Endothelial cell of umbilical vein (primary cell): ENCODE results near the gene TIAM1. TPM values are rescaled to one million over a fixed set of nuclear protein-coding genes. Genes with fewer than 3 reads are reported as not detected.

ENCODE experiments used
- BruUV-seq: library from RNA; stranded (reverse); fragments of 400-500 nt; replicated peaks from 2 replicates; lab custom pipeline; 2021; lab: Mats Ljungman, UMichigan
- CTCF ChIA-PET: fragments of 300-600, 350-600 bp; sonication (Branson Sonifier 250); formaldehyde crosslinking; loops from one replicate; lab custom pipeline; 2021; ENCODE audit warnings: antibody characterized with exemption, inconsistent platforms; lab: Charles Lee
- POLR2A ChIA-PET: fragments of 300-600, 350-600 bp; sonication (Branson Sonifier 250); formaldehyde crosslinking; loops from one replicate; lab custom pipeline; 2021; ENCODE audit warnings: antibody characterized with exemption, inconsistent platforms; lab: Charles Lee
- DNase-seq: peaks from one replicate; pipeline ENCODE4 v3.0.0-alpha.2; 2011; ENCODE audit warnings: low read depth, low spot score
- FAIRE-seq: peaks from 2 replicates; lab custom pipeline; 2011; peaks lifted over from hg19 to GRCh38; lab: Jason Lieb, UNC
- H2AFZ ChIP-seq: 2 replicates; pipeline ENCODE4 v1.6.0; 2012; ENCODE audit warnings: low read depth, low read length, control low read depth, inconsistent platforms
- H3K27ac ChIP-seq: 2 replicates; pipeline ENCODE4 v1.5.1; 2011; ENCODE audit warnings: low read depth, mild to moderate bottlenecking, control low read depth, low read length, moderate library complexity; ENCODE audit not compliant: insufficient read depth
- H3K27me3 ChIP-seq, 2 experiments: 2 replicates each; pipeline versions ENCODE4 v1.6.0 to v1.6.1; 2011; ENCODE audit warnings: low read length in 2 of 2, mixed read lengths in 1 of 2; ENCODE audit not compliant: control insufficient read depth in 2 of 2, insufficient read depth in 2 of 2
- H3K36me3 ChIP-seq, 2 experiments: 2 replicates in 1 of 2; 3 replicates in 1 of 2; pipeline ENCODE4 v1.5.1; 2011; ENCODE audit warnings: low read length in 2 of 2, mild to moderate bottlenecking in 1 of 2, moderate library complexity in 1 of 2; ENCODE audit not compliant: control insufficient read depth in 2 of 2, insufficient read depth in 2 of 2; ENCODE audit errors: extremely low read depth in 1 of 2
- H3K4me1 ChIP-seq: 3 replicates; pipeline ENCODE4 v1.5.1; 2011; ENCODE audit warnings: mild to moderate bottlenecking, low read length; ENCODE audit not compliant: control insufficient read depth, insufficient read depth; ENCODE audit errors: extremely low read depth
- H3K4me2 ChIP-seq: 2 replicates; pipeline ENCODE4 v1.6.1; 2011; ENCODE audit warnings: low read length, control low read depth, mixed read lengths; ENCODE audit not compliant: insufficient read depth
- H3K4me3 ChIP-seq, 3 experiments: fragments of 200-600 bp in 1 of 3; sonication (generic), shearing (Covaris generic) in 1 of 3; replicated peaks in 1 of 3; 2 replicates each; pipeline ENCODE4 v1.5.1; 2011 to 2016; ENCODE audit warnings: control low read depth in 3 of 3, low read length in 3 of 3, mild to moderate bottlenecking in 2 of 3, inconsistent platforms in 1 of 3, low read depth in 1 of 3, moderate library complexity in 1 of 3; ENCODE audit not compliant: insufficient read depth in 1 of 3
- H3K79me2 ChIP-seq: 2 replicates; pipeline ENCODE4 v1.6.0; 2012; ENCODE audit warnings: low read length, inconsistent platforms; ENCODE audit not compliant: control insufficient read depth, insufficient read depth
- H3K9ac ChIP-seq: replicated peaks from 2 replicates; pipeline ENCODE3; 2011; ENCODE audit warnings: low read length, control low read depth; ENCODE audit not compliant: insufficient read depth; ENCODE audit errors: extremely low read depth
- H3K9me1 ChIP-seq: replicated peaks from 3 replicates; pipeline ENCODE4 v1.6.0; 2011; ENCODE audit warnings: mild to moderate bottlenecking, low read length; ENCODE audit not compliant: control insufficient read depth, insufficient read depth; ENCODE audit errors: extremely low read depth
- H3K9me3 ChIP-seq: replicated peaks from 2 replicates; pipeline ENCODE4 v1.5.1; 2012; ENCODE audit warnings: low read length, inconsistent platforms; ENCODE audit not compliant: control insufficient read depth, insufficient read depth
- H4K20me1 ChIP-seq: replicated peaks from 2 replicates; pipeline ENCODE3; 2011; ENCODE audit warnings: mild to moderate bottlenecking, low read length; ENCODE audit not compliant: control insufficient read depth, insufficient read depth; ENCODE audit errors: extremely low read depth
- EZH2 ChIP-seq: IDR thresholded peaks from 2 replicates; pipeline ENCODE4 v1.6.1; 2012; ENCODE audit warnings: borderline replicate concordance, low read depth, mild to moderate bottlenecking, moderate library complexity, low read length, inconsistent platforms; ENCODE audit not compliant: severe bottlenecking
- FOS ChIP-seq: IDR thresholded peaks from 2 replicates; pipeline ENCODE4 v1.6.1; 2011; ENCODE audit warnings: mild to moderate bottlenecking, low read length, moderate library complexity, borderline replicate concordance; ENCODE audit not compliant: insufficient read depth
- GATA2 ChIP-seq: IDR thresholded peaks from 2 replicates; pipeline ENCODE4 v1.7.0; 2011; ENCODE audit warnings: low read depth, mild to moderate bottlenecking, moderate library complexity, mixed read lengths, low read length; ENCODE audit not compliant: insufficient read length, insufficient read depth
- JUN ChIP-seq: IDR thresholded peaks from 2 replicates; pipeline ENCODE4 v1.6.1; 2011; ENCODE audit warnings: borderline replicate concordance, low read depth; ENCODE audit not compliant: insufficient read length, insufficient read depth
- MYC ChIP-seq: IDR thresholded peaks from one replicate; pipeline ENCODE4 v1.6.1; 2011; ENCODE audit warnings: mild to moderate bottlenecking, low read depth, low read length
- POLR2A ChIP-seq: IDR thresholded peaks from 2 replicates; pipeline ENCODE4 v1.6.1; 2012; ENCODE audit warnings: low read depth, mild to moderate bottlenecking, control low read depth, low read length
- POLR2AphosphoS5 ChIP-seq: IDR thresholded peaks from 2 replicates; pipeline ENCODE4 v1.6.1; 2012; ENCODE audit warnings: low read depth, mild to moderate bottlenecking, control low read depth, low read length, moderate library complexity; ENCODE audit not compliant: insufficient read depth
- dilution Hi-C: fragments of 300-500 bp; cut with MboI; formaldehyde crosslinking; loops from one replicate; pipeline ENCODE4 v1.15.0; 2019; ENCODE audit warnings: low sequenced_read_pairs; ENCODE audit not compliant: extremely low pct_ligation_motif_present
- intact Hi-C: fragments of 100-400 bp; cut with micrococcal nuclease; formaldehyde crosslinking; loops from one replicate; pipeline ENCODE4 v1.10.0; 2022
- polyA plus RNA-seq, 4 experiments: library from polyadenylated mRNA; depleted of rRNA in 3 of 4; stranded (reverse) in 3 of 4; unstranded in 1 of 4; fragments of >200 nt; gene quantifications; 2 replicates each; pipeline versions ENCODE4 v1.2.1 to v1.2.3, GENCODE V29; 2011 to 2012; ENCODE audit warnings: missing spikeins in 1 of 4
- total RNA-seq: library from RNA; stranded (reverse); gene quantifications from 2 replicates; pipeline ENCODE4 v1.2.3, GENCODE V29; 2021
- TF ChIP-seq, protein P1 (sequence below): IDR thresholded peaks from 2 replicates; pipeline ENCODE4 v1.6.1; 2011; ENCODE audit not compliant: insufficient read depth, insufficient read length
- TF ChIP-seq, protein P2 (sequence below), 2 donors: IDR thresholded peaks; 1 replicate in 1 of 2; 2 replicates in 1 of 2; pipeline ENCODE4 v1.5.1; 2011; ENCODE audit warnings: low read length in 2 of 2, mild to moderate bottlenecking in 2 of 2, moderate library complexity in 2 of 2, control low read depth in 1 of 2, inconsistent platforms in 1 of 2, low read depth in 1 of 2; ENCODE audit not compliant: insufficient read depth in 1 of 2; ENCODE audit errors: extremely low read depth in 1 of 2

TIAM1 gene
- total and polyA plus RNA-seq, 2 donors (not counting 3 experiments of a cell fraction or from before 2014, with no cell fraction given), result 0.21 to 0.86 TPM

DNA sequence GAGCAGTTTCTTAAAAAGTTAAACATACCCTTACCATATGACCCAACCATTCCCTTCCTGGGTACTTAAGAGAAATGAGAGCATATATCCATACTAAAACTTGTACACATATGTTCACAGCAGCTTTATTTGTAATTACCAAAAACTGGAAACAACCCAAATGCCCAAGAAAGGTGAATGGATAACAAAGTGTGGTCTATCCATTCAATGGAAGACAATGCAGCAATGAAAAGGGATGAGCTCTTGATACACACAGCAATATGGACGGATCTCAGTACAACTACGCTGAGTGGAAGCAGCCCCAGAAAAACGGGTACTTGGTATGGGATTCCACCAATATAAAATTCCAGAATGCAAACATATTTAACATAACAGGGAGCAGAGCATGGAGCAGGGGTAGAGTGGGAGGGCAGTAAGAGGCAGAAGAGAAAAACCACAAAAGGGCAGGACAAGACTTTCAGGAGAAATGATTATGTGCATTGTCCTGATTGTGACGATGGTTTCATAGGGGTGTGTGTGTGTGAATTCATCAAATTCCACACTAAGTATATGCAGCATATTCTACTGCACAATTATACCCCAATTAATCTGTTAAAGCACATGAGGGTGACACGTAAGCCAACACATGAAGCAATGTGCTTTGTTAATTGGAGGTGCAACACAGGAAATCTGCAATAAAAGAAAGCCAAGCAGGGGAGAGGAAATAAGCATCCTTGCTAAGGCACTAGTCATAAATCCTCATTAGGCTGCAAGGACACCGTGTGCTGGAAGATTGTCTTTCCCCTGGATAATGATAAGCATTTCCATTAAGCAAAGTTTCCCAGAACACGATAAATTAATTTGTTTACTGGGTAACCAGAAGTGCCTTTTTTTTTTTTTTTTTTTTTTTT, 192.7 kb downstream of the TIAM1 start:
- BruUV-seq, result no TSS peak
- no peak for FAIRE-seq

More for the DNA sequence above, 192.7 kb downstream of the TIAM1 start:
- Histone ChIP-seq H3K4me1 (no peaks in the 10 kb centered on the region), H2AFZ (no peak overlapping the region), H4K20me1 (no peaks in the 10 kb centered on the region), H3K27ac (no peak overlapping the region), H3K4me3 (no peak overlapping the region), H3K27me3 (no peaks in the 10 kb centered on the region), H3K9me1 (no peaks in the 10 kb centered on the region), H3K9me3 (no peaks in the 10 kb centered on the region), H3K4me2 (no peak overlapping the region), H3K79me2 (no peaks in the 10 kb centered on the region), H3K9ac (no peak overlapping the region), H3K36me3 (no peaks in the 10 kb centered on the region)
- no peak for DNase-seq
- POLR2A ChIA-PET, result no interaction called here
- intact Hi-C loops, result no loop called here
- TF ChIP-seq FOS (no peak), GATA2 (no peak), MYC (no peak), POLR2AphosphoS5 (no peak), JUN (no peak), POLR2A (no peak), EZH2 (no peak)
- TF ChIP-seq, protein P1, sequence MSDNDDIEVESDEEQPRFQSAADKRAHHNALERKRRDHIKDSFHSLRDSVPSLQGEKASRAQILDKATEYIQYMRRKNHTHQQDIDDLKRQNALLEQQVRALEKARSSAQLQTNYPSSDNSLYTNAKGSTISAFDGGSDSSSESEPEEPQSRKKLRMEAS, result no peak
- TF ChIP-seq, protein P2, sequence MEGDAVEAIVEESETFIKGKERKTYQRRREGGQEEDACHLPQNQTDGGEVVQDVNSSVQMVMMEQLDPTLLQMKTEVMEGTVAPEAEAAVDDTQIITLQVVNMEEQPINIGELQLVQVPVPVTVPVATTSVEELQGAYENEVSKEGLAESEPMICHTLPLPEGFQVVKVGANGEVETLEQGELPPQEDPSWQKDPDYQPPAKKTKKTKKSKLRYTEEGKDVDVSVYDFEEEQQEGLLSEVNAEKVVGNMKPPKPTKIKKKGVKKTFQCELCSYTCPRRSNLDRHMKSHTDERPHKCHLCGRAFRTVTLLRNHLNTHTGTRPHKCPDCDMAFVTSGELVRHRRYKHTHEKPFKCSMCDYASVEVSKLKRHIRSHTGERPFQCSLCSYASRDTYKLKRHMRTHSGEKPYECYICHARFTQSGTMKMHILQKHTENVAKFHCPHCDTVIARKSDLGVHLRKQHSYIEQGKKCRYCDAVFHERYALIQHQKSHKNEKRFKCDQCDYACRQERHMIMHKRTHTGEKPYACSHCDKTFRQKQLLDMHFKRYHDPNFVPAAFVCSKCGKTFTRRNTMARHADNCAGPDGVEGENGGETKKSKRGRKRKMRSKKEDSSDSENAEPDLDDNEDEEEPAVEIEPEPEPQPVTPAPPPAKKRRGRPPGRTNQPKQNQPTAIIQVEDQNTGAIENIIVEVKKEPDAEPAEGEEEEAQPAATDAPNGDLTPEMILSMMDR (IDR thresholded peaks at IDR 0.05; ENCODE audit: extremely low read depth in 1 of 2, insufficient read depth in 1 of 2, low read depth in 1 of 2, low read length in 2 of 2), result no peak
- CTCF ChIA-PET, result no interaction called here
- dilution Hi-C loops, result no loop called here
